Urinary bladder (tissue), 4 donors: ENCODE results near the gene CEP57. TPM values are rescaled to one million over a fixed set of nuclear protein-coding genes. Genes with fewer than 3 reads are reported as not detected.
A peak's percentile ranks its signal among the peaks of the same experiment; 100 is the strongest.

Source experiments
- DNase-seq: peaks from one replicate; pipeline ENCODE4 v3.0.0-alpha.2; 2015; ENCODE audit errors: extremely low spot score
- H3K27ac ChIP-seq: one replicate; pipeline ENCODE4 v1.5.1; 2013; ENCODE audit warnings: low read depth, mild to moderate bottlenecking, moderate library complexity
- H3K36me3 ChIP-seq: one replicate; pipeline ENCODE4 v1.6.1; 2013; ENCODE audit warnings: mild to moderate bottlenecking, moderate library complexity; ENCODE audit not compliant: insufficient read depth
- H3K4me1 ChIP-seq: one replicate; pipeline ENCODE4 v1.6.1; 2013; ENCODE audit warnings: mild to moderate bottlenecking, moderate library complexity; ENCODE audit not compliant: insufficient read depth
- H3K4me3 ChIP-seq: one replicate; pipeline ENCODE4 v1.5.1; 2013; ENCODE audit warnings: low read depth, low read length
- WGBS: extraction: QIAGEN DNeasy Blood & Tissue Kit; methylation state at CpG from one replicate; pipeline ENCODE4 v1.1.7; 2013; 5-methylcytosine and 5-hydroxymethylcytosine counted together
- polyA plus RNA-seq: library from polyadenylated mRNA; stranded (reverse); fragments of 200-250 nt; gene quantifications from one replicate; pipeline ENCODE4 v1.2.3, GENCODE V29; 2013
- total RNA-seq: library from RNA; depleted of rRNA; stranded (reverse); fragments of >200 nt; gene quantifications from one replicate; pipeline ENCODE4 v1.2.3, GENCODE V29; 2014
- donor health status: healthy with polysubstance abuse.
- donor health status: healthy.

The CEP57 gene
- 106 TPM for total RNA-seq
- 21.5 TPM for polyA plus RNA-seq

- peaks cover 2% of the 10 kb centered on the region for H3K4me1 ChIP-seq
- peak within 1 kb of the TSS; percentile 100 for H3K27ac ChIP-seq
- peak; percentile 98 for DNase-seq
- H3K4me3 ChIP-seq = peak within 1 kb of the TSS; percentile 83
- H3K36me3 ChIP-seq = peaks cover 2% of the 10 kb centered on the region
- WGBS = under 1% methylated on average over 55 of the region's 55 CpGs
Measured at GRCh38 chr11:95790123-95790932, at the start of gene CEP57. TSS of gene CEP57 (plus strand) at chr11:95790498. CDS start at chr11:95790699, 201 bp downstream.

GRCh38 chr11:95750101-95750500, 40.2 kb upstream of the CEP57 start:
- no peak overlapping the region for H3K27ac ChIP-seq
- whole genome bisulfite sequencing = 76% methylated on average over 1 of the region's 1 CpG
- H3K4me1 ChIP-seq = no peaks in the 10 kb centered on the region
- H3K4me3 ChIP-seq = no peak overlapping the region
- no peaks in the 10 kb centered on the region for H3K36me3 ChIP-seq
- no peak for DNase-seq

GRCh38 chr11:95751515-95751914, 38.8 kb upstream of the CEP57 start:
- Histone ChIP-seq H3K4me3 (no peak overlapping the region), H3K27ac (no peak overlapping the region), H3K36me3 (no peaks in the 10 kb centered on the region), H3K4me1 (no peaks in the 10 kb centered on the region)
- no peak for DNase-seq
- 72% methylated on average over 1 of the region's 1 CpG for WGBS

GRCh38 chr11:95760941-95761340, 29.4 kb upstream of the CEP57 start:
- WGBS = 83% methylated on average over 1 of the region's 1 CpG
- H3K4me3 ChIP-seq = no peak overlapping the region
- H3K27ac ChIP-seq = no peak overlapping the region
- DNase-seq = no peak
- H3K4me1 ChIP-seq = no peaks in the 10 kb centered on the region
- no peaks in the 10 kb centered on the region for H3K36me3 ChIP-seq

- Histone ChIP-seq H3K4me3 (no peak overlapping the region), H3K36me3 (no peaks in the 10 kb centered on the region), H3K27ac (no peak overlapping the region), H3K4me1 (no peaks in the 10 kb centered on the region)
- no peak for DNase-seq
- 91% methylated on average over 3 of the region's 3 CpGs for WGBS
Measured at GRCh38 chr11:95762534-95762933, 27.8 kb upstream of the CEP57 start.

- 12% methylated on average over 4 of the region's 4 CpGs for WGBS
- no peaks in the 10 kb centered on the region for H3K4me1 ChIP-seq
- H3K27ac ChIP-seq = no peak overlapping the region
- H3K36me3 ChIP-seq = no peaks in the 10 kb centered on the region
- peak; percentile 60 for DNase-seq
- H3K4me3 ChIP-seq = no peak overlapping the region
Measured at GRCh38 chr11:95764267-95764898, 25.9 kb upstream of the CEP57 start.

- no peaks in the 10 kb centered on the region for H3K4me1 ChIP-seq
- no peaks in the 10 kb centered on the region for H3K36me3 ChIP-seq
- 87% methylated on average over 3 of the region's 3 CpGs for WGBS
- no peak for DNase-seq
- no peak overlapping the region for H3K4me3 ChIP-seq
- H3K27ac ChIP-seq = no peak overlapping the region
Measured at GRCh38 chr11:95766701-95767100, 23.6 kb upstream of the CEP57 start.

- 78% methylated on average over 1 of the region's 1 CpG for WGBS
- Histone ChIP-seq H3K27ac (no peak overlapping the region), H3K4me3 (no peak overlapping the region)
Measured at GRCh38 chr11:95767498-95767897, 22.8 kb upstream of the CEP57 start.

GRCh38 chr11:95768521-95768920, 21.8 kb upstream of the CEP57 start:
- no peak overlapping the region for H3K27ac ChIP-seq
- H3K4me3 ChIP-seq = no peak overlapping the region
- WGBS = 74% methylated on average over 2 of the region's 2 CpGs
- no peak for DNase-seq
- H3K36me3 ChIP-seq = no peaks in the 10 kb centered on the region
- no peaks in the 10 kb centered on the region for H3K4me1 ChIP-seq

More at GRCh38 chr11:95767498-95767897, 22.8 kb upstream of the CEP57 start:
- no peak for DNase-seq
- Histone ChIP-seq H3K4me1 (no peaks in the 10 kb centered on the region), H3K36me3 (no peaks in the 10 kb centered on the region)

GRCh38 chr11:95776859-95777258, 13.4 kb upstream of the CEP57 start:
- no peaks in the 10 kb centered on the region for H3K4me1 ChIP-seq
- no peak overlapping the region for H3K4me3 ChIP-seq
- H3K27ac ChIP-seq = no peak overlapping the region
- H3K36me3 ChIP-seq = peaks cover 1% of the 10 kb centered on the region
- DNase-seq = no peak

- H3K4me1 ChIP-seq = no peaks in the 10 kb centered on the region
- no peak overlapping the region for H3K4me3 ChIP-seq
- no peak for DNase-seq
- WGBS = 92% methylated on average over 3 of the region's 3 CpGs
- no peak overlapping the region for H3K27ac ChIP-seq
- peaks cover 1% of the 10 kb centered on the region for H3K36me3 ChIP-seq
Measured at GRCh38 chr11:95778699-95779098, 11.6 kb upstream of the CEP57 start.

- peaks cover 5% of the 10 kb centered on the region for H3K36me3 ChIP-seq
- 88% methylated on average over 2 of the region's 2 CpGs for WGBS
Measured at GRCh38 chr11:95780544-95780943, 9.8 kb upstream of the CEP57 start.

GRCh38 chr11:95788921-95789505, 1.3 kb upstream of the CEP57 start:
- Histone ChIP-seq H3K36me3 (peaks cover 2% of the 10 kb centered on the region), H3K4me1 (peaks cover 2% of the 10 kb centered on the region), H3K27ac (peak overlapping the region; percentile 65), H3K4me3 (peak overlapping the region; percentile 83)
- DNase-seq = no peak
- under 1% methylated on average over 34 of the region's 34 CpGs for WGBS

More at GRCh38 chr11:95780544-95780943, 9.8 kb upstream of the CEP57 start:
- Histone ChIP-seq H3K4me3 (no peak overlapping the region), H3K27ac (no peak overlapping the region), H3K4me1 (no peaks in the 10 kb centered on the region)
- DNase-seq = no peak
